ENCODE measurements around the gene ZEB2.

DNA sequence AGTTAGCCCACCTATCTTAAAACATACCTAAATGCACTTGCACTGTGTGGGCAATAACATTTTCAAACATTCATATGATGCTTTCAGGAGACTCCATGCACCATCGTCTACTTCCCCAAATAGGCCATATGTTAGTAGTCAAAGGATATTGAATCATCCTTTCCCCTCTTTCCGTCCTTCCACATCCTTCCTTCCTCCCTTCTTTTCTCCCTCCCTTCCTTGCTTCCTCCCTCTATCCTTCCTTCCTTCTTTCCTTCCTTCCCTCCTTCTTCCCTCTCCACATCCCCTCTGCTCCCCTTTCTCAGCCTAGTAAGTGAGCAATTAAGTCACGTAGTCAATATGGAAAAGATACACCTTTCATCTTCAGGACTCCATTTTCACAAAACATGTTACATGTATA is 73.8 kb downstream of the ZEB2 start:
- TF ChIP-seq POLR2A (IDR thresholded peaks at IDR 0.05) (no peak), POLR2AphosphoS5 (IDR thresholded peaks at IDR 0.05) (no peak), EP300 (IDR thresholded peaks at IDR 0.05) (no peak)
- TF ChIP-seq, protein P1, sequence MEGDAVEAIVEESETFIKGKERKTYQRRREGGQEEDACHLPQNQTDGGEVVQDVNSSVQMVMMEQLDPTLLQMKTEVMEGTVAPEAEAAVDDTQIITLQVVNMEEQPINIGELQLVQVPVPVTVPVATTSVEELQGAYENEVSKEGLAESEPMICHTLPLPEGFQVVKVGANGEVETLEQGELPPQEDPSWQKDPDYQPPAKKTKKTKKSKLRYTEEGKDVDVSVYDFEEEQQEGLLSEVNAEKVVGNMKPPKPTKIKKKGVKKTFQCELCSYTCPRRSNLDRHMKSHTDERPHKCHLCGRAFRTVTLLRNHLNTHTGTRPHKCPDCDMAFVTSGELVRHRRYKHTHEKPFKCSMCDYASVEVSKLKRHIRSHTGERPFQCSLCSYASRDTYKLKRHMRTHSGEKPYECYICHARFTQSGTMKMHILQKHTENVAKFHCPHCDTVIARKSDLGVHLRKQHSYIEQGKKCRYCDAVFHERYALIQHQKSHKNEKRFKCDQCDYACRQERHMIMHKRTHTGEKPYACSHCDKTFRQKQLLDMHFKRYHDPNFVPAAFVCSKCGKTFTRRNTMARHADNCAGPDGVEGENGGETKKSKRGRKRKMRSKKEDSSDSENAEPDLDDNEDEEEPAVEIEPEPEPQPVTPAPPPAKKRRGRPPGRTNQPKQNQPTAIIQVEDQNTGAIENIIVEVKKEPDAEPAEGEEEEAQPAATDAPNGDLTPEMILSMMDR (IDR thresholded peaks at IDR 0.05) = no peak

Data from stomach (tissue), 4 donors.